Mucosa of gallbladder (tissue), 1 donor: ENCODE results near the gene RNH1. TPM values are rescaled to one million over a fixed set of nuclear protein-coding genes. Genes with fewer than 3 reads are reported as not detected.
"Not testable (repeated sequence)": the region's sequence is repeated elsewhere in the genome, so short reads cannot be mapped to it uniquely, and the experiment has no call there.

Source experiments
- DNase-seq: peaks from one replicate; pipeline ENCODE4 v3.0.0-alpha.2; 2020; ENCODE audit warnings: low spot score
- total RNA-seq: library from RNA; stranded (reverse); gene quantifications from one replicate; pipeline ENCODE4 v1.2.1, GENCODE V29; 2021
- donor health status: DM: no; HTN: no; CAD: no.

The RNH1 gene
- total RNA-seq, 1 donor from 2014 or later, result 156 TPM

DNA sequence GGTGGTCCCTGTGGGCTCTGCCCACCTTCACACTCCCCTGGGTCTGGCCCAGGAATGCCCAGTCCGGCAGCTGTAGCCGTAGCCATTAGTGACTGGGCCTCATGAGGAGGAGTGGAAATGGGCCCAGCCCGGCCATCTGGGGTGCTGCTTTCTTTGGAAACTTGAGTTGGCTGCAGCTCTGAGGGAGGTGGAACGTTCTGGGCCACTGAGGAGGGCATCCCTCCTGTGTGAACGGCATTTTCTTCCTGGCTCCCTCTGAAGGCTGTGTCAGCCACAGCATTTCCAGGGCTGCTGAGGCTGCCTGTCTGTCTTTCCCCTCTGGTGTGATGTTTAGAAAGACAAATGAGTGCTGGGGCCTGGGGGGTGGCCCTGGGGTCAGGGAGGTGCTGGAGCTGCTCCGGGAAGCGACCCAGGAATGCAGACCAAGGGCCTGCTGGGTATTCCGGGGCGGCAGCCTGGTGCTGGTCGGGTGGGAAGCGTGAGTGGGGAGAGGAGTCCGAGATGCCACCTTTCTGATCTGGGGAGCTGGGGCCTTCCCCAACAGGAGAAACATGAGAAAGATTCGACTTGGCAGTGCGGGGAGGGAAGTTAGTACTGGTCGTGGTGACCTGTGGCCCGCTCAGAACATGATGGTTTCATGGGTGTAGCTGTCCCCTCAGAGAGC, 29.9 kb downstream of the RNH1 start:
- no peak for DNase-seq

DNA sequence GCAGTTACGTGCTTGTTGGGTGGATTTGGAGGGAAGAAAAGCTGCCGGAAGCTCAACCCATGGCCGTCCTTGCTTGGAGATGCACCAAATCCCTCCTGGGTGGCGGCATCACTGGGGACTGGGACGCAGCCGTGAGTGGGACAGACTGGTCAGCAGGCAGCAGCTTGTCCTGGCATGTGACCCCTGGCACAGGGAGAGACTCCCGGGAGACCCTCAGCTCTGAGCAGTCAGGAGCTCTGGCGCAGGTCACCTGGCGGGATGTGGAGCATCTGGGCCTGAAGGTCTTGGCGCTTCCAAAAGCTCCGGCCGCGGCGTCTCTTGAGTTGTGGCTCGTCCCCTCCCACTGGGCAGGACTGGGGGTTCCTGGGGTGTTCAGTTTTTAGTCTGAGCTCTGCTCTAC, 30.6 kb downstream of the RNH1 start:
- DNase-seq, result no peak

DNA sequence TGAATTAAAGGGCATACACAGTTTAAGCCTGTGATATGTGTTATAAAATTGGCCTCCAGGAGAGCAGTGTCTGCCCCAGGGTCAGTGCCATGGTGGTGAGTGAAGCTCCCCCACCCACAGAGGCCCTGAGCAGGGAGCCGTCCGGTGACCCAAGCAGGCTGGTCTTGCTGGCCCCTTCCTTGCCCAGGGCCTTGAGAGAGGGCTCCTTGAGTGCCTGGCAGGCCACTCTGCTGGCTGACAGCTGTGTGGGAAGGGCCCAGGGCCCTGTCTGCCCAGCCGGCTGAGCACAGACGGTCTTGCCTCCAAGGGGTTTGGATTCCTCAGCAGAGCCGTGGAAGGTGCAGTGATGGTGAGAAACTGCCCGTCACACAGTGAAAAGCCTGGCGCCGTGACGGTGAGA, 31.1 kb downstream of the RNH1 start:
- DNase-seq, result no peak

DNA sequence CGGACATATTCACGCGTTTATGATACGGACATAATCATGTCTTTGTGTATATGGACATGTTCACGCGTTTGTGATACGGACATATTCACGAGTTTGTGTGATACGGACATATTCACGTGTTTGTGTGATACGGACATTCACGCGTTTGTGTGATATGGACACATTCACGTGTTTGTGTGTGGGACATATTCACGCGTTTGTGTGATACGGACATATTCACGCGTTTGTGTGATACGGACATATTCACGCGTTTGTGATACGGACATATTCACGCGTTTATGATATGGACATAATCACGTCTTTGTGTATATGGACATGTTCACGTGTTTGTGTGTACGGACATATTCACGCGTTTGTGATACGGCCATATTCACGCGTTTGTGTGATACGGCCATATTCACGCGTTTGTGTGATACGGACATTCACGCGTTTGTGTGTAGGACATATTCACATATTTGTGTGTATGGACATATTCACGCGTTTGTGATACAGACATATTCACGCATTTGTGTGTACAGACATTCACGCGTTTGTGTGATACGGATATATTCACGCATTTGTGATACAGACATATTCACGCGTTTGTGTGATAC, 32.0 kb downstream of the RNH1 start:
- no peak for DNase-seq

- no peak for DNase-seq
Observed at GRCh38 chr11:473962-474785, 32.9 kb downstream of the RNH1 start.

GRCh38 chr11:473415-473814, 33.6 kb downstream of the RNH1 start:
- DNase-seq, result no peak

GRCh38 chr11:472816-473215, 34.2 kb downstream of the RNH1 start:
- DNase-seq, result no peak

GRCh38 chr11:472272-472671, 34.8 kb downstream of the RNH1 start:
- DNase-seq, result no peak

GRCh38 chr11:471468-472145, 35.4 kb downstream of the RNH1 start:
- DNase-seq, result no peak

DNA sequence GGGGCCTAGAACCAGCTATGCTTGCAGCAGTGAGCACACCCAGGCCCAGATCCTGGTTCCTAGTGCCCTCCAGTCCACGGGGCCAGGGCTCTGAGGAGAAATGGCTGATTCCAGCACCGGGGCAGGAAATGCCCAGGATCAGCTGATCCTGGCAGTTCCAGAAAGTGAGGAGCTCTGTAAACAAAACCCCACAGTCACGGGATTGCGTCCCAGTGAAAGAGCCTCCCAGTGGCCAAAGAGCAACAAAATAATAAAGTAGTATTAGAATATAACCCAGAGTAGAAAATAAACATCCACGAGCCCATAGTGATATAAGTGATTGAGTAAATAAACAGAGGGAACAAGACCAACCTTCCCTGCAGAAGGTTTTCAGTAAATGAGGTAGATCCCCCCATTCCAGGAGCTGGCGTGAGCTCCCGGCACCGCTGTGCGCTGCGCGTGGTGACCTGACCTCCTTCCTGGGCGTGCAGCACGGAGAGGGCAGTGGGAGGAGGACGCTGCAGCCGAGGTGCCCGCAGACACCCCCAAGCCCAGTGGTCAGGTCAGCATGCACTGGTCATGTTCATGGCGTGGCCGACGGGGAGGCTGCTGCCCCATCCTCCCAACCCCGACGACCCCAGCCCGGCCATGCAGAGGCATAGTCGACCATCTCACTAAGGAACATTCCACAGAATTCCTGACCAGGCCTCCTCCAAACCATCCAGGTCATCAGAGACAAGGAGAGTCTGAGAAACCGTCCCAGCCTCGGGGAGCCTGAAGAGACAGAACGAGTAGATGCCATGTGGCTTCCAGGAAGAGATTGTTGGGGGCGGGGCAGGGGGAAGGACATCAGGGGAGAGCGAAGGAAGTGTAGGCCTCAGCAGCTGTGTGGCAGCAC, 37.1 kb downstream of the RNH1 start:
- DNase-seq, result peak; percentile 87

- DNase-seq, result not testable (repeated sequence)
Observed at GRCh38 chr11:469026-469683, 37.9 kb downstream of the RNH1 start.

- no peak for DNase-seq
Observed at GRCh38 chr11:468493-468892, 38.5 kb downstream of the RNH1 start.

GRCh38 chr11:468036-468435, 39.0 kb downstream of the RNH1 start:
- no peak for DNase-seq

- DNase-seq, result no peak
Observed at GRCh38 chr11:465896-466530, 41.0 kb downstream of the RNH1 start.

DNA sequence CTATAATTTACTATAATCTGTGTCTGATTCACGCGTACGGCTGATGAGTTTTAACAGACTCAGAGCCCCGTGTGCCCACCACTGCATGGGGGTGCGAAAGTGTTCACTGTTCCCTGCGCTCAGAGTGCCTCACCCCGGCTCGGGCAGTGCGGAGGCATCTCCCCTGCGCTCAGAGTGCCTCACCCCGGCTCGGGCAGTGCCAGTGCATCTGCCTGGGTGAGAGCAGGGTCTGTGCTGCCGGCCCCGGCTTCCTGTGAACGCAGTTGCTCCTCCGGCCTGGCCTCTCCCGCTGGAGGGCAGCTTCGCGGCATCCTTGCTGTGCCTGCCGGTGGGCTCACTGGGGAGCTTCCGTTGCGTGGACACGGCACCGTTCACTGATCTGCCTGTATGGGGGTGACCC, 42.7 kb downstream of the RNH1 start:
- no peak for DNase-seq

DNA sequence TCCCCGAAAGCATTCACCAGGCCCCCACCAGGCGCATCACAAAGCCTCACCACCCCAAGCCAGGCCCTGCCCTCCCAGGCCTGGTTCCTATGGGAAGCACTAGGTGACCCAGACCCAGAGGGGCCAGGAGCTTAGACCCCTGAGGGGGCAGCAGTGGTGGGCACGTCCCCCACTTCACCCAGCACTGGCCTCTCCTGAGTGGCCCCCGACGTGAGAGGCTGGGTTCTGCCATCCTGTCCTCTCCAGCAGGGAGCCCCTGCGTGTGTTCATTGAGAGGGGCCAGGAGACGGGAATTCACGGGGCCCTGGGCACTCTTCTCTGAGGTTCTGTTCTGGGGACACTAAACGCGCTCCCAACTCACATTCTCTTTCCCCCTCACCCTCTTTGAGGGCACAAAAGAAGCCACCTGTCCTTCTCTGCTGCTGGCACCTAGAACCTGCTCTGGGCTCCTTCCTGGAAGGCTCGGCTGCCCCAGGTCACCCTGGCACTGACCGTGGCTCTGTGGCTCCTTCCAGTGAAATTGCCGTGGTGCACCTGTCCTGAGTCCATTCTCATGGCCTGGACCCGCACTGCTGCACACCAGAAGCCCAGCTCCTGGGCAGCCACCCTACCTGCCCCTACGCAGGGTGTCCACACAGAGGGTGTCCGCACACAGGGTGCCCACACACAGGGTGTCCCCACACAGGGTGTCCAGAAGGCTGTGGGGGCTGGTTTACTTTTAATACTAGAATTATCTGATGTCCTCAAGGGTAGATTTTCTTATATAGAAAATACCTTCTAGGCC, 44.7 kb downstream of the RNH1 start:
- no peak for DNase-seq

- no peak for DNase-seq
Observed at GRCh38 chr11:461626-462025, 45.4 kb downstream of the RNH1 start.

DNA sequence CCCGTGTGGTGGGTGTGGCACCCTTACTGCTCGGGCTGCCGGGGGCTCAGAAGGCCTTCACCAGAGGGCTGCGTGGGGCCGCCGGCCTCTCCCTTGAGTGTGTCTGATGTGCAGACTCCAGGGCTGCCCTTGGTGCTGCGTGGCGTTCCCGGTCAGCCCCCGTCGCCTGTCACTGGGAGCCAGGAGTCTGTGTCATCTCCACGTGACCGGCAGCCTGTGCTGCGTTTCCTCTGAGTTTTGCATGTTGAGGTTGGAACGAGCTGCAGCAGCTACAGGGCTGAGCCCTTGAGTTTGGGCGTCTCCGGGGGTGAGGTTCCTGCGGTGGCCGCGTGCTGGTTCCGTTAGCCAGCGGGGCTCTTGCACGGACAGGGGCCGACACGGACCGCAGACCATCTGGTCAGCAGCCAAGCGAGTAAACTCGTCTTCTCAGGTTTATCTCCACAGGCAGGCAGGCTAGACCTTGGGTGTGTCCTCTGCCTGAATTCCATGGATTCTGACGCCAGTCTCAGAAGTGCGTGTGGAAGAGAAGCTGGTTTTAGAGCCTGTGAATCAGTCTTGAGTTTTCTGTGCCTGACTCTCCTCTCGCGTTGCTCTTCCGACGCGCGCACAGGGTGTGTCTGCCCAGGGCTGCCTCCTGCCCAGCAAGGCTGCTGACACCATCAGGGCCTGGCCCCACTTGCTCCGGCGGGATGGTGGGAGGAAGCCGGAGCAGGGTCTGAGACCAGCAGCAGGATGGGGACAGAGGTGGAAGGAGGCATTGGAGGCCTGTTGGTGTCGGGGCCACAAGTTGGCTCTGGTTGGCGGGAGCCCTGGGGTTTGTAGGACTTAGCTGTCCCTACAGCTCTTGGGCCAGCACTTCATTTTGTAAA, 46.5 kb downstream of the RNH1 start:
- no peak for DNase-seq
